ENCODE data around the gene SASS6.

- TF ChIP-seq CTCF (conservative IDR thresholded peaks at IDR 0.05; ENCODE audit: low read length) (no peak), EZH2phosphoT487 (IDR thresholded peaks at IDR 0.05; ENCODE audit: borderline replicate concordance) (no peak)
Observed at GRCh38 chr1:100053727-100054126, 79.0 kb downstream of the SASS6 start.
